Measurements from ENCODE around the gene UROC1.

The UROC1 gene

DNA sequence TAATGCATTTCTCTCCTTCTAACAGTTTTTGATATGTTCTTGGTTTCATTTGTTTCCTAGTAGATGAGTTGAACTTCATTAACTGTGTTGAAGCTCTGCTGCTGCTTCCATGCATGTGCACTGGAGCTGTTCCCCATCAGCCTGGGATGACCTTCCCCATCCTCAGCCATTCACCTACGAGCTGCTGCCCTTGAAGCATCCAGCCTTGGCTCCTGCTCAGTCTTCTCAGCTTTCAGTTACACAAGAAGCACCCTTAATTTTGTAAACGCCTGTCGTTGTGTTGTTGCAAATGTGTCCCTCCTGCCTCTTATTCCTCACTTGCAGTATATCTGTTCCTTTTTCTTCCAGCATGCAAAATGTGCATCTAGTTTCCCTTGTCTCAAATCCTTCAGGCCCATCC, 33.4 kb downstream of the UROC1 start:
- POLR2A ChIA-PET (ENCODE audit: low non-redundant PET), result no interaction called here
- TF ChIP-seq, protein P1, sequence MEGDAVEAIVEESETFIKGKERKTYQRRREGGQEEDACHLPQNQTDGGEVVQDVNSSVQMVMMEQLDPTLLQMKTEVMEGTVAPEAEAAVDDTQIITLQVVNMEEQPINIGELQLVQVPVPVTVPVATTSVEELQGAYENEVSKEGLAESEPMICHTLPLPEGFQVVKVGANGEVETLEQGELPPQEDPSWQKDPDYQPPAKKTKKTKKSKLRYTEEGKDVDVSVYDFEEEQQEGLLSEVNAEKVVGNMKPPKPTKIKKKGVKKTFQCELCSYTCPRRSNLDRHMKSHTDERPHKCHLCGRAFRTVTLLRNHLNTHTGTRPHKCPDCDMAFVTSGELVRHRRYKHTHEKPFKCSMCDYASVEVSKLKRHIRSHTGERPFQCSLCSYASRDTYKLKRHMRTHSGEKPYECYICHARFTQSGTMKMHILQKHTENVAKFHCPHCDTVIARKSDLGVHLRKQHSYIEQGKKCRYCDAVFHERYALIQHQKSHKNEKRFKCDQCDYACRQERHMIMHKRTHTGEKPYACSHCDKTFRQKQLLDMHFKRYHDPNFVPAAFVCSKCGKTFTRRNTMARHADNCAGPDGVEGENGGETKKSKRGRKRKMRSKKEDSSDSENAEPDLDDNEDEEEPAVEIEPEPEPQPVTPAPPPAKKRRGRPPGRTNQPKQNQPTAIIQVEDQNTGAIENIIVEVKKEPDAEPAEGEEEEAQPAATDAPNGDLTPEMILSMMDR (conservative IDR thresholded peaks at IDR 0.05; ENCODE audit: low read depth), result no peak
- H3K27ac ChIP-seq, result no peak overlapping the region
- DNase-seq (ENCODE audit: low spot score), result no peak
- CTCF ChIA-PET, result no interaction called here

DNA sequence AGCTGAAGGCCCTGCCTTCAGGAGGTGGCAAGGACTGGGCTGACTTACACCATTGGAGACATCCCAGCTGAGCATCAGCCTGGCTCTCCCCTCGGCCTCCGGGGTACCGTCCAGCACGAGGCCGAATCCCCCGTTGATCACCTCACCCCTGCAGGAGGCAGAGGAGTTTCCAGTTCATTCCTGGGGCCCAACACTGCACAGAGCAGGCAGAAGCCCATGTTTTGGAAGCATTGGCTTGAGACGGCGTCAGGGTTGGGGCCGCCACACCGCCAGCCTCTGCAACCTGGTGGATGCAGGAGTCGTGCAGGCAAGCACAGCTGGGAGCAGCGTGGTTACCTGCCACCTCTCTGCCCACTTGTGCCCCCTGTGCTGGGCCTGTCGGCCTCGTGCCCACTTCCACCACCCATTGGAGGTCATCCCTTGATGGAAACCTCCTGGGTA, 34.2 kb downstream of the UROC1 start:
- ChIA-PET CTCF (no interaction called here), POLR2A (ENCODE audit: low non-redundant PET) (no interaction called here)
- H3K27ac ChIP-seq, result no peak overlapping the region
- DNase-seq (ENCODE audit: low spot score), result no peak
- TF ChIP-seq, protein P1 (conservative IDR thresholded peaks at IDR 0.05; ENCODE audit: low read depth), result no peak

DNA sequence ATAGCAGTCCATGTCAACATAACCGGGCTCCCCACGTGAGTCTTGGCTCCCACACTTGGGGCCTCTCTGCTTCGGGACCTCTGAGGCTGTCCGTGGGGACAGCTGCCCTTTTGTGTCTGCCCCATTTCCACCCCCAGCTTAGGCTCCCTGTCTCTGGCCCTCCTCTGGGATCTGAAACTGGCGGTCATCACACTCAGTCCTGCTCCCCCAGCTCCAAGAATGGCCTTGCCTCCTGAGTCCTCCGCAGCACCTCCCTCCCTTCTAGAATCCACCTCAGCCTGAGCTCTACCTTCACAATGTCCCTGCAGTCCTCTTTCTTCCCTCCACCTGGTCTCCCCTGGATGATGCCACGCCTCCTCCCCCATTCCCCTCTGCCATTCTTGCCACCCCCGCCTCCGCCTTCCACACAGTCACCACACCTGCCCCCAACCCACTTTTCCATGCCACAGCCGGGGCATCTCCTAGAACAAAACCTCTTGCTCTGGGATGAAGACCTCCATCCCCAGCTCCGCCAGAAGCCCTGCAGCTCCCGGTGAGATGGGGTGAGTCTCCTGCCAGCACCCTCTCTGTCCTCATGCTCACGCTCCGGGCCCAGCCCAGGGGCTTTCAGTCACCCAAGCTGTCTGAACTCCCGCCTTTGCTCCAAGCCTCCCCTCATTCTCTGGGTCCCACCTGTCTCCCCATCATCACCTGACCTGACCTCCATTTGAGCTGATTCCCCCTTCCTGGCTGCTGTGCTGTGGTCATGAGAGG, 34.9 kb downstream of the UROC1 start:
- TF ChIP-seq, protein P1 (conservative IDR thresholded peaks at IDR 0.05; ENCODE audit: low read depth), result no peak
- ChIA-PET POLR2A (ENCODE audit: low non-redundant PET) (no interaction called here), CTCF (interaction anchor here (0.9 kb wide), 1 partner anchor 1092 kb away, joined by 4 read pairs; no protein-coding TSS in a partner anchor)
- no peak overlapping the region for H3K27ac ChIP-seq
- no peak for DNase-seq (ENCODE audit: low spot score)

DNA sequence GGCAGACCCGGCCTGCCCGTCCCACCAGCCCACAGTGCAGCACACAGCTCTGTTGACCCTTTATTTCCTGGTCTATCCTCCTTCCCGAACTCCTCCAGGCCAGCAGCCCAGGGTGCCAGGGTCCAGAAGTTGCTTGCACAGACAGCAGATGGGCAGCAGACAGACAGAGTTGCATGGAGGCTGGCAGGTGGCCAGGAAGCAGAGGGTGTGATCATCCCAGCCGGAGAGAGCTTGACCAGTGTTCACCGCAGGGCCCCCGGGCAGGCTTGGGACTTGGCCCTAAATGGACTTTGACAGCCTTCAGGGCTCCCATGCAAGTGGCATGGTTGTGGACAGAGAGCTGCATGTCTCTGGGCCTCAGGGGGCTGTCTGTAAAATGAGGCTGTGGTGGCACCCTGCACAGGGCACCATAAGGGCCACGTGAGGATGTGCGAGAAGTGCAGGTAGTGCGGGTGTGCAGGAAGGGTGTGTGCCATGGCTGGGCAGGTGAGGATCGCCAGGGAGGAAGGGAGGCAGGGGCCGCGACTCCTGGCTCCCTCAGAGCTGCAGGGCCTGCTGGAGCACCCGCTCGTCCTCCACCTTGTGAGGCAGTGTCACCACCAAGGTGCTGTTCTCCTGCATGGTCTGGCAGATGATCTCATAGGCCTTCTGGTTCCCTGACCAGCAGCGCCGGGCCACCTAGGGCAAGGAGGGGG, 35.6 kb downstream of the UROC1 start:
- H3K27ac ChIP-seq, result no peak overlapping the region
- no peak for DNase-seq (ENCODE audit: low spot score)
- ChIA-PET POLR2A (ENCODE audit: low non-redundant PET) (no interaction called here), CTCF (interaction anchor here (0.9 kb wide), 1 partner anchor 1093 kb away, joined by 4 read pairs; no protein-coding TSS in a partner anchor)
- TF ChIP-seq, protein P1 (conservative IDR thresholded peaks at IDR 0.05; ENCODE audit: low read depth), result no peak

DNA sequence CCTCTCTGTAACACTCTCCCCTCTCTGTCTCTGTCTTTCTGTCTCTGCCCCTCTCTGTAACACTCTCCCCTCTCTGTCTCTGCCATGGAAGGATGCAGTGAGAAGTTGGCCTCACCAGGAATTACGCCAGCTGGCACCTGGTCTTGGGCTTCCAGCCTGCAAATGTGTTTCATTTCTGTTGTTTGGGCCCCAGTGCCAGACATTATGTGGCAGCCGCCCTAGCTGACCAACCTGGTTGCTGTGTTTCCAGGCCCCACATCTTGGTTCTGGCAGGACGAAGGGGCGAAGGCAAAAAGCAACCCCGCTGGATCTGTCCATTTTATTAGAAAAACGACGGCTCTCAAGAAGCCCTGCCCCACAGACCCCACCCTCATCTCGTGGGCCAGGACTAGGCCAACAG, 36.7 kb downstream of the UROC1 start:
- H3K27ac ChIP-seq, result no peak overlapping the region; the same call in 1 of the 2 replicates
- CTCF ChIA-PET, result no interaction called here
- DNase-seq (ENCODE audit: low spot score), result no peak
- POLR2A ChIA-PET (ENCODE audit: low non-redundant PET), result no interaction called here
- TF ChIP-seq, protein P1 (conservative IDR thresholded peaks at IDR 0.05; ENCODE audit: low read depth), result no peak

DNA sequence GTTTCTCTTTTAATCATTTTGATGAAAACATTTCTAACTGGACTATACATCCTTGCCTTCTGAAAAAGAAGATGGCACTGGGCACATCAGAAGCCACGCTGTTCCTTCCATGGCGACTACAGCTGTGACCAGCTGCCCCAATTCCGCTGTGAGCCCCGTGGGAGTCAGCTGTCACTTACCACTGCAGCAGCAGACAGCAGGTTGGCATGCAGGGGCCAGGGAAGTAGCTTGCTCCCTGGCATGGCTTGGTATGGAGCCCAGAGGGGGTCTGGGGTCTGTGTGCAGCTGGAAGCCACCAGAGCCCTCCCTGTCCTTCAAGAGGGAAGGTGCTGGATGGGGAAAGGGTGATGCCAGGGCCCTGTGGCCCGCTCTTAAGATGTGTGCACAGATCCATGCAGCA, 37.4 kb downstream of the UROC1 start:
- ChIA-PET CTCF (no interaction called here), POLR2A (ENCODE audit: low non-redundant PET) (no interaction called here)
- TF ChIP-seq, protein P1 (conservative IDR thresholded peaks at IDR 0.05; ENCODE audit: low read depth), result no peak
- no peak overlapping the region for H3K27ac ChIP-seq
- no peak for DNase-seq (ENCODE audit: low spot score)
